ENCODE measurements around the gene AMELX. TPM values are rescaled to one million over a fixed set of nuclear protein-coding genes. Genes with fewer than 3 reads are reported as not detected.

The AMELX gene
- total RNA-seq, 1 donor from 2014 or later = not detected

GRCh38 chrX:11337292-11338009 lies 44.2 kb downstream of the AMELX start:
- Histone ChIP-seq H3K9me3 (no peaks in the 10 kb centered on the region), H3K27me3 (ENCODE audit: low read depth) (no peaks in the 10 kb centered on the region), H3K36me3 (no peaks in the 10 kb centered on the region), H3K4me1 (no peaks in the 10 kb centered on the region), H3K4me3 (no peak overlapping the region), H3K27ac (no peak overlapping the region)
- intact Hi-C loops (cut with DNase I) = no loop called here
- ATAC-seq (no peak), DNase-seq (no peak)
- TF ChIP-seq CTCF (IDR thresholded peaks at IDR 0.05) = no peak

GRCh38 chrX:11341274-11342201 lies 48.3 kb downstream of the AMELX start:
- peak; percentile 81 to 86 for ATAC-seq
- no peak for TF ChIP-seq CTCF (IDR thresholded peaks at IDR 0.05)

GRCh38 chrX:11342673-11343072 lies 49.5 kb downstream of the AMELX start:
- intact Hi-C loops (cut with DNase I) = no loop called here
- ATAC-seq (no peak), DNase-seq (no peak)
- H3K27ac ChIP-seq = no peak overlapping the region
- H3K4me1 ChIP-seq = no peaks in the 10 kb centered on the region
- no peaks in the 10 kb centered on the region for H3K27me3 ChIP-seq (ENCODE audit: low read depth)
- H3K36me3 ChIP-seq = no peaks in the 10 kb centered on the region
- no peak for TF ChIP-seq CTCF (IDR thresholded peaks at IDR 0.05)
- no peaks in the 10 kb centered on the region for H3K9me3 ChIP-seq
- no peak overlapping the region for H3K4me3 ChIP-seq

More at GRCh38 chrX:11341274-11342201, 48.3 kb downstream of the AMELX start:
- intact Hi-C loops (cut with DNase I) = no loop called here
- Histone ChIP-seq H3K4me1 (no peaks in the 10 kb centered on the region), H3K4me3 (no peak overlapping the region), H3K27me3 (ENCODE audit: low read depth) (no peaks in the 10 kb centered on the region), H3K9me3 (no peaks in the 10 kb centered on the region), H3K27ac (peak overlapping the region; percentile 41), H3K36me3 (no peaks in the 10 kb centered on the region)
- DNase-seq = peak; percentile 63

DNA sequence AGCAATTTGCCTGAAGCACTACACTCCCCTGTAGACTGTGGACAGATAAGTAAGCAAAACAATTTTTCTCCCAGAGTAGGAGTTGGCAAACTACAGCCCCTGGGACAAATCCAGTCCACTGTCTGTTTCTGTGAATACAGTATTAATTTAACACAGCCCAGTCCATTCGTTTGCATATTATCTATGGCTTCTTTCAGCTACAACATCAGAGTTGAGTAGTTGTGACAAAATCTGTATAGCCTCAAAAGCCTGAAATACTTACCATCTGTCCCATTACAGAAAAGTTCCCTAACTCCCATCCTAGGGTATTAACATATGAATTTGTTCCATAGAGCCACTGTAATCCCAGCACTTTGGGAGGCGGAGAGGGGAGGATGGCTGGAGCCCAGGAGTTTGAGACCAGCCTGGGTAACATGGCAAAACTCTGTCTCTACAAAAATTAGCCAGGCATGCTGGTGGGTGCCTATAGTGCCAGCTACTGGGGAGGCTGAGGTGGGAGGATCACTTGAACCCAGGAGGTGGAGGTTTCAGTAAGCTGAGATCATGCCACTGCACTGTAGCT lies 53.0 kb downstream of the AMELX start:
- Histone ChIP-seq H3K4me1 (no peaks in the 10 kb centered on the region), H3K36me3 (no peaks in the 10 kb centered on the region), H3K4me3 (no peak overlapping the region), H3K27ac (no peak overlapping the region), H3K9me3 (no peaks in the 10 kb centered on the region), H3K27me3 (ENCODE audit: low read depth) (no peaks in the 10 kb centered on the region)
- no peak for DNase-seq
- TF ChIP-seq CTCF (IDR thresholded peaks at IDR 0.05) = no peak
- no peak for ATAC-seq
- intact Hi-C loops (cut with DNase I) = no loop called here

DNA sequence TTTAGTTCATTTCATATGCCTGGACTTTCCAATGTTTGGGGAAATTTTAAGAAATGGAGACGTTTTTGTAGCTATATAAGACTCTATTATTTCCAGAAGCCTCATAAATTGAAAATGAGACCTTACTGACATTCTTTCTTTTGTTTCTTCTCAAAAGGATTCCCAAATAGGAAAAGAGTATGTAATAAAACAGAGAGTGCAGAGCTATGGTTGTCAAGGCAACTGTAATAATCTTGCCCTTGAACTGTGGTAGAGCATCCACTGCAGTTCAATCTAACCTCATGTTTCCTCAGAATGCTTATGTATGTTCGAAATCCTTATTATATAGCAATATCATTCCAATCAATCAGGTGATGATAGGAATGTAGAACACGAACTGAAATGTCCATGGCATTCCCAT lies 54.1 kb downstream of the AMELX start:
- Histone ChIP-seq H3K27ac (no peak overlapping the region), H3K4me1 (peaks cover 6% of the 10 kb centered on the region), H3K36me3 (no peaks in the 10 kb centered on the region), H3K4me3 (no peak overlapping the region), H3K27me3 (ENCODE audit: low read depth) (no peaks in the 10 kb centered on the region), H3K9me3 (no peaks in the 10 kb centered on the region)
- no peak for TF ChIP-seq CTCF (IDR thresholded peaks at IDR 0.05)
- intact Hi-C loops (cut with DNase I) = no loop called here
- ATAC-seq = no peak
- no peak for DNase-seq

All from lower lobe of right lung (tissue), 2 donors.